ENCODE data around the gene WNK2.
"Not testable (repeated sequence)": the region's sequence is repeated elsewhere in the genome, so short reads cannot be mapped to it uniquely, and the experiment has no call there.

The WNK2 gene

GRCh38 chr9:93240891-93241334 is 57.0 kb downstream of the WNK2 start:
- DNase-seq, result no peak

- DNase-seq, result no peak
Observed at GRCh38 chr9:93243112-93243511, 59.2 kb downstream of the WNK2 start.

- DNase-seq, result no peak
Observed at GRCh38 chr9:93244101-93244500, 60.2 kb downstream of the WNK2 start.

DNA sequence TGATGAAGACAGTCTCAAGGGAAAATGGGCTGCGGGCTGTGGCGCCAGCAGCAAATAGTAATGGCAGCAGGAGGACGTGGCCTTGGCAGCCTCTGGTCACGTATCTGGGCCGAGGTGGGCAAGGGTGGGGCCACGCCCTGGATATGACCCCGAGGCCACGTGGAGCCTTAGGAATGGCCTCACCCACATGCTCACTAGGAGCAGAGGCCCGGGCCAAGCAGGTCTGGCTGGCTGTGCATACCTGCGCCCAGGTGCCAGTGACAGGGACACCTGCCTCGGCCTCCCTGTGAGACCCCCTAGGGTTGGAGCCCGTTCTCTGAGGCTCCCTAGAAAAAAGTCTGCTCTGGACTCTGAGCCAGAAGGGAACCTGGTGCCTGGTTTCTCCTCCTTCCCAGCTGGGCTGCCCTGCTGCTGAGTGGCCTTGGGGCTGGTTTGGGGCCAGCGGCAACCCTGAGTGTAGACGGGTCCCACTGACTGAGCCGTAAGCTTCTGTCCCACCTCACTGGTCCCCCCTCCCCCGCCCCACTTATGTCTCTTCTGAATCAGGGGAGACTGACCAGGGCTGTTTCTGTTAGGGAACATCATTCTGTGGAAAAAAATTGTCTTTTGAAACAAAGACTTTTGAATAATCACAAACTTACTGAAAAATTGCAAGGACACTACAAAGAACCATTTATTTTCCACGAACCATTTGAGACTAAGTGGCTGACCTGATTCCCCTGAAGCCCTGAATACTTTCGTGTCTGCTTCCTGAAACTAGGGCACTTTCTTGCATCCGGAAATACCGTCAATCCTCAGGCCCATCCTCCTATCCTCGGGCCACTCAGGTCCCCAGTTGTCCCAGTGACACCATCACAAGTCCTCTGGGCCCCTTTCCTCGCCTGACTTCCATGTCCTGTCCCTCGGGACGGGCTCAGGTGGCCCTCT is 60.8 kb downstream of the WNK2 start:
- DNase-seq, result no peak

- no peak for DNase-seq
Observed at GRCh38 chr9:93245437-93245970, 61.6 kb downstream of the WNK2 start.

DNA sequence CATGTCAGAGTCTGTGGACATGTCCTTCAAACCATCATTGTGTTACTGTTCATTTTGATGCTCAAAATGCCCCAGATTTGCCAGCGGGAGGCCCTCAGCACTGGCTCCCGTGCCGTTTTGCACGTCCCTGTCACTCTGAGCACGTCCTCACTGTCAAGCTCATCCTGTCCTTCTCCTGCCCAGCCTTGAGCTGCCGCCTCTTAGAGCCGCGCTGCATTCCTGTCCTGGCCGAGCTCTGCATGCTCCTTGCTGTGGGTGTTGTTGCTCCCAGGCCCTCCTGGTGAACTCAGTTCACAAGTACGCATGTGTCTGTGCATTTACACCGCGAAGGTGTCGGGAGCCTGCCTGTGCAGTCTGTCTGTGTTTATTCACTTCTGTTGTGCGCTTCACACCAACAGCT is 62.2 kb downstream of the WNK2 start:
- DNase-seq, result no peak

GRCh38 chr9:93246526-93246925 is 62.6 kb downstream of the WNK2 start:
- no peak for DNase-seq

GRCh38 chr9:93247099-93247865 is 63.3 kb downstream of the WNK2 start:
- no peak for DNase-seq

DNA sequence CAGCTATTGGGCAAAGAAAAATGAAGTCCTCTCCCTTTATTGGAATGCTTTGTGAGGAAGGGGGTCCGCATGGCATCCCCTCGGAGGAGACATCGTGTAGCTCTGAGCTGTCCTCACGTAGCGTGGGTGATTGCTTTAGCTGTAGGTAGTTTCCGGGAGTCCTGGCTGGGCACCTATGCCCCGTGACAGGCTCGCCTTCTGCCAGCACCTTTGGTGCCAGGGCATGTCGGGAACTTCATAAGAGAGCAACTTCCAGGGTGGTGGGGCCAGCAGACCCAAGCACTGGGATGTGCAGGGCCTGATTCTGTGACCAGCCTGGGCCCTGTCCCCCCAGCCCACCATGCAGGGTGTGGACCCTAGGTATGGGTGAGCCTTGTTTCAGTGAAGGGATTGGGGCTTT is 64.0 kb downstream of the WNK2 start:
- no peak for DNase-seq

- no peak for DNase-seq
Observed at GRCh38 chr9:93248386-93249040, 64.6 kb downstream of the WNK2 start.

GRCh38 chr9:93250185-93250584 is 66.2 kb downstream of the WNK2 start:
- no peak for DNase-seq

DNA sequence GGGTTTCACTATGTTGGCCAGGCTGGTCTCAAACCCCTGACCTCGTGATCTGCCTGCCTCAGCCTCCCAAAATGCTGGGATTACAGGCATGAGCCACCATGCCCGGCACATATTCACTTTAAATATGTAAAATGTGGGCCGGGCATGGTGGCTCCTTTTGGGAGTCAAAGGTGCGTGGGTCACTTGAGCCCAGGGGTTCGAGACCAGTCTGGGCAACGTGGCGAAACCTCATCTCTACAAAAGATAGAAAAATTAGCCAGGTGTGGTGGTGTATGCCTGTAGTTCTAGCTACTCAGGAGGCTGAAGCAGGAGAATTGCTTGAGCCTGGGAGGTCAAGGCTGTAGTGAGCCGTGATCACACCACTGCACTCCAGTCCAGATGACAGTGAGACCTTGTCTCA is 67.4 kb downstream of the WNK2 start:
- DNase-seq, result not testable (repeated sequence)

DNA sequence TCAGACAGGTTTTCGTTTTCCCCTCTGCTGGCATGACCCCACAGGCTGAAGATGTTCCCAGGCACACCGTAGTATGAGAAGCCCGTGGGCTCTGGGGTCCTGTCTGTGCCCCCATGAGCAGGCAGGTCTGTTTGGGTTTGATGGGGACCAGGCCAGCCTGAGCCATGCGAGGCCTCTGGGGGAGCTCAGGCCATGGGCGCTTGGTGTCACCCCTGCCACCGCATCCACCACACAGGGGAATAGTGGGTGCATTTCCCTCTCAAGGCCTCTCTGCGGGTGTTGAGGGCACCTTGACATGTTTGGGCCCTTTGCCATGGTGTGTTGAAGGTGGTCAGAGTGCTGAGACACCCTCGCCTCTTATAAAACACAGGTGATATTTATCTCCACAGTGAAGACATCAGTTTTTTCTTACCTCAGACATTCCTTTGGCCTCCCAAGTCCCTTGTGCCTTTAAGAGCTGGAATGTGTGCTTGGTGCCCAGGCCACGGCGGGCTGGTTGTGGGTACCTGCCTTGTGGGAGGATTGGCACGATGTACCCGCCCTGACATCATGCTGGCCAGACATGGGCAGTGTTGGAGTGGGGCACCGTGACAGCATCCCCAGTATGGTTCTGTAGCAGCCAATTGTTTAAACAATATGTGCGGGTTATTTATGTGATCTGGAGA is 68.3 kb downstream of the WNK2 start:
- no peak for DNase-seq

DNA sequence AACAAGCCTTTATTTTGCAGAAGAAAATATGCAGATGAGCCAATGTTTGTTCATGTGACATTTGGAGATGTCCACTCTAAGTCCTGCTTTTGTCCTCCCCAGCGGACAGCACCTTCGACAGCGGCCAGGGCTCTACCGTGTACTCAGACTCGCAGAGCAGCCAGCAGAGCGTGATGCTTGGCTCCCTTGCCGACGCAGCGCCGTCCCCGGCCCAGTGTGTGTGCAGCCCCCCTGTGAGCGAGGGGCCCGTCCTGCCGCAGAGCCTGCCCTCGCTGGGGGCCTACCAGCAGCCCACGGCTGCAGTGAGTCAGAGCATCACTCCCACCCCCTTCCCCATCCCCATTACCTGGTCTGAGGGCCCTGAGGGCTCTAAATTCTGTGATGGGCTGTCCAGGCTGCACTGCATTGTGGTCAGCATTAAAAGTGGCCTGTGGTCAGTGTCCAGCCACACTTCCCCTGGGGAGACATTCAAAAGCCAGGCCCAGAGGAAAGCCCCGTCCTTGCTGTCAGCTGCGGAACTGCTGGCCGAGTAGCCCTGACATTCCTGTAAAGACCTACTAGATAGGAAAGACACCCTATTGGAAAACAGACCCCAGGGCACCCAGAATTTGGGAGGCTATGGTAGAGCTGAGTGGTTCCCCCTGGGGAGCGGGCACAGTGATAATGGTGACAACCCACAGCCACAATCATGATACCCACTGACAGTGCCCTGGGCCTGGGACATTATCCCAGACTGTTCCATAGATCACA is 69.0 kb downstream of the WNK2 start:
- no peak for DNase-seq

DNA sequence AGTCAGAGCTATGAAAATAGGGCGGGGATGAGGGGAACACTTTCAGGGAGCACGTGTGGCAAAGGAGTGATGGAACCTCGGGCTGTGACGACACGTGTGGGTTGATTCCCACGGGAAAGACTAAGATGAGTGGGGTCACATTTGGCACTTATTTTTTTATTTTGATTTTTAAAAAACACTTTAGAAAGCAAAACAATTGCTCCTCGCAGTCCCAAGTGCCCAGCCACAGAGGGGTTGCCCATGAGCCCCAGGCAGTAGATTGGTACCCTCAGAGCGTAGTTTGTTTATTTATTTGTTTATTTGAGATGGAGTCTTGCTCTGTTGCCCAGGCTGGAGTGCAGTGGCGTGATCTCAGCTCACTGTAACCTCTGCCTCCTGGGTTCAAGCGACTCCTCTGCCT is 69.7 kb downstream of the WNK2 start:
- no peak for DNase-seq

- no peak for DNase-seq
Observed at GRCh38 chr9:93254061-93254481, 70.1 kb downstream of the WNK2 start.

- DNase-seq, result no peak
Observed at GRCh38 chr9:93254806-93255493, 71.0 kb downstream of the WNK2 start.

DNA sequence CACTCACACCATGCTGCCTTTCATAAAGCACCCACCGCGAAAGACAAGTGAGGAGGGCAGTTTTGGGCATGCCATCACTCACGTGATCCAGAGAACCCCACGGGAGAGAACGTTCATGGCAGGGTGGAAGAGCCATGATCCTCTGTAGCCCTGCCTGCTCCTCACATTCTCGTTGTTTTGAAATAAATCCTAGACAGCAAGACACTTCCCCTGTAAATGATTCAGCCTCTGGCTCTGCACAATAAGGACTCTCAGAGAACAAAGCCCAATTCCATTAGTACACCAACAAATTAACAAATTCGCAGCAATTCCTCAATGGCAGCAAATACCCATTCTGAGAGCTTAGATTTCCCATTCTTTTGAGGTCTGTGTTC is 71.5 kb downstream of the WNK2 start:
- no peak for DNase-seq

- no peak for DNase-seq
Observed at GRCh38 chr9:93255994-93256877, 72.3 kb downstream of the WNK2 start.

Measured in activated CD4-positive, alpha-beta T cell treated with anti-CD3 and anti-CD28 coated beads for 48 hours (primary cell).